Neural cell (in vitro differentiated cells): ENCODE measurements around the gene SUMO3. TPM values are rescaled to one million over a fixed set of nuclear protein-coding genes. Genes with fewer than 3 reads are reported as not detected.

Source experiments
- H2AFZ ChIP-seq: fragments of 200-600, 300-800 bp; sonication (generic), shearing (Covaris generic); 2 replicates; pipeline ENCODE4 v1.6.0; 2014; ENCODE audit warnings: low read depth, mild to moderate bottlenecking, antibody characterized with exemption, low read length, moderate library complexity
- H3F3A ChIP-seq: fragments of 200-600 bp; shearing (Covaris generic); 2 replicates; pipeline ENCODE4 v1.6.1; 2016; ENCODE audit warnings: mild to moderate bottlenecking, moderate library complexity, mixed read lengths, antibody characterized with exemption, low read length; ENCODE audit not compliant: insufficient read depth, poor library complexity, severe bottlenecking
- H3K27ac ChIP-seq: fragments of 200-600, 300-800 bp; sonication (generic), shearing (Covaris generic); 2 replicates; pipeline ENCODE4 v1.5.1; 2014; ENCODE audit warnings: mild to moderate bottlenecking, low read length, moderate library complexity
- H3K27me3 ChIP-seq: fragments of 300-800, 200-600 bp; sonication (generic), shearing (Covaris generic); 2 replicates; pipeline ENCODE4 v1.6.0; 2014; ENCODE audit warnings: mild to moderate bottlenecking, low read depth, low read length, moderate library complexity; ENCODE audit not compliant: insufficient read depth
- H3K36me3 ChIP-seq: fragments of 300-800, 200-600 bp; sonication (generic), shearing (Covaris generic); 2 replicates; pipeline ENCODE4 v1.5.1; 2014; ENCODE audit warnings: mild to moderate bottlenecking, antibody characterized with exemption, low read length, moderate library complexity; ENCODE audit not compliant: insufficient read depth
- H3K4me2 ChIP-seq: fragments of 300-800, 200-600 bp; sonication (generic), shearing (Covaris generic); 2 replicates; pipeline ENCODE4 v1.6.0; 2014; ENCODE audit warnings: mild to moderate bottlenecking, low read length
- H3K4me3 ChIP-seq: fragments of 300-800, 200-600 bp; sonication (generic), shearing (Covaris generic); 2 replicates; pipeline ENCODE4 v1.5.1; 2014; ENCODE audit warnings: mild to moderate bottlenecking, low read length, moderate library complexity
- H3K79me2 ChIP-seq: fragments of 200-600 bp; shearing (Covaris generic); replicated peaks from 2 replicates; pipeline ENCODE4 v1.6.0; 2014; ENCODE audit warnings: mild to moderate bottlenecking, low read length, moderate library complexity; ENCODE audit not compliant: insufficient read depth
- H3K9ac ChIP-seq: fragments of 300-800, 200-600 bp; sonication (generic), shearing (Covaris generic); 2 replicates; pipeline ENCODE4 v1.6.1; 2016; ENCODE audit warnings: mild to moderate bottlenecking, low read length, mixed read lengths
- H3K9me2 ChIP-seq: fragments of 200-600 bp; shearing (Covaris generic); 2 replicates; pipeline ENCODE4 v1.6.1; 2016; ENCODE audit warnings: mild to moderate bottlenecking, low read length, mixed read lengths; ENCODE audit not compliant: insufficient read depth
- H3K9me3 ChIP-seq: fragments of 200-600, 300-800 bp; sonication (generic), shearing (Covaris generic); 2 replicates; pipeline ENCODE4 v1.6.1; 2016; ENCODE audit warnings: mild to moderate bottlenecking, mixed run types, low read length, moderate library complexity, mixed read lengths
- H4K20me1 ChIP-seq: fragments of 200-600 bp; shearing (Covaris generic); 2 replicates; pipeline ENCODE4 v1.6.1; 2016; ENCODE audit warnings: mild to moderate bottlenecking, mixed run types; ENCODE audit not compliant: insufficient read depth
- CTCF ChIP-seq: fragments of 450-650 bp; IDR thresholded peaks from 2 replicates; pipeline ENCODE4 v1.5.1; 2014; ENCODE audit warnings: antibody characterized with exemption, mild to moderate bottlenecking, moderate library complexity; ENCODE audit not compliant: poor library complexity, severe bottlenecking
- EP300 ChIP-seq: fragments of 450-650 bp; conservative IDR thresholded peaks from 2 replicates; pipeline ENCODE4 v1.6.1; 2014; ENCODE audit warnings: antibody characterized with exemption, mild to moderate bottlenecking, moderate library complexity; ENCODE audit not compliant: poor library complexity, severe bottlenecking
- EZH2 ChIP-seq: fragments of 200-600, 300-800 bp; shearing (Covaris generic), sonication (generic); IDR thresholded peaks from 2 replicates; pipeline ENCODE4 v1.6.1; 2014; ENCODE audit warnings: antibody characterized with exemption, low read length, borderline replicate concordance, mild to moderate bottlenecking; ENCODE audit not compliant: insufficient read depth, poor library complexity, severe bottlenecking
- MXI1 ChIP-seq: fragments of 450-650 bp; conservative IDR thresholded peaks from 2 replicates; pipeline ENCODE4 v1.6.1; 2014; ENCODE audit warnings: antibody characterized with exemption, mild to moderate bottlenecking; ENCODE audit not compliant: poor library complexity, severe bottlenecking
- POLR2AphosphoS5 ChIP-seq: IDR thresholded peaks from 2 replicates; pipeline ENCODE4 v1.6.1; 2012
- RAD21 ChIP-seq: fragments of 450-650 bp; conservative IDR thresholded peaks from 2 replicates; pipeline ENCODE4 v1.6.1; 2014; ENCODE audit warnings: antibody characterized with exemption, mild to moderate bottlenecking, moderate library complexity
- SMC3 ChIP-seq: fragments of 450-650 bp; conservative IDR thresholded peaks from 2 replicates; pipeline ENCODE4 v1.6.1; 2014; ENCODE audit warnings: antibody characterized with exemption, mild to moderate bottlenecking, moderate library complexity; ENCODE audit not compliant: poor library complexity
- TAF1 ChIP-seq: IDR thresholded peaks from 2 replicates; pipeline ENCODE4 v1.6.1; 2012; ENCODE audit warnings: low read depth
- polyA plus RNA-seq: library from polyadenylated mRNA; depleted of rRNA; stranded (reverse); fragments of >200 nt; gene quantifications from 2 replicates; pipeline ENCODE4 v1.2.3, GENCODE V29; 2014
- TF ChIP-seq, protein P1 (sequence below): IDR thresholded peaks from 2 replicates; pipeline ENCODE4 v1.6.1; 2012; ENCODE audit warnings: borderline replicate concordance

Gene SUMO3
- polyA plus RNA-seq, 1 donor from 2014 or later = 113 TPM

GRCh38 chr21:44778094-44778493 lies 39.8 kb downstream of the SUMO3 start:
- Histone ChIP-seq H3K9me3 (no peaks in the 10 kb centered on the region), H3K9me2 (no peaks in the 10 kb centered on the region), H3F3A (no peaks in the 10 kb centered on the region), H3K27ac (no peak overlapping the region), H3K4me2 (no peak overlapping the region), H3K36me3 (no peaks in the 10 kb centered on the region), H3K4me3 (no peak overlapping the region), H3K79me2 (no peaks in the 10 kb centered on the region), H3K27me3 (no peaks in the 10 kb centered on the region), H2AFZ (no peak overlapping the region), H4K20me1 (no peaks in the 10 kb centered on the region), H3K9ac (no peak overlapping the region)
- TF ChIP-seq SMC3 = no peak
- no peak for TF ChIP-seq EP300
- TF ChIP-seq, protein P1, sequence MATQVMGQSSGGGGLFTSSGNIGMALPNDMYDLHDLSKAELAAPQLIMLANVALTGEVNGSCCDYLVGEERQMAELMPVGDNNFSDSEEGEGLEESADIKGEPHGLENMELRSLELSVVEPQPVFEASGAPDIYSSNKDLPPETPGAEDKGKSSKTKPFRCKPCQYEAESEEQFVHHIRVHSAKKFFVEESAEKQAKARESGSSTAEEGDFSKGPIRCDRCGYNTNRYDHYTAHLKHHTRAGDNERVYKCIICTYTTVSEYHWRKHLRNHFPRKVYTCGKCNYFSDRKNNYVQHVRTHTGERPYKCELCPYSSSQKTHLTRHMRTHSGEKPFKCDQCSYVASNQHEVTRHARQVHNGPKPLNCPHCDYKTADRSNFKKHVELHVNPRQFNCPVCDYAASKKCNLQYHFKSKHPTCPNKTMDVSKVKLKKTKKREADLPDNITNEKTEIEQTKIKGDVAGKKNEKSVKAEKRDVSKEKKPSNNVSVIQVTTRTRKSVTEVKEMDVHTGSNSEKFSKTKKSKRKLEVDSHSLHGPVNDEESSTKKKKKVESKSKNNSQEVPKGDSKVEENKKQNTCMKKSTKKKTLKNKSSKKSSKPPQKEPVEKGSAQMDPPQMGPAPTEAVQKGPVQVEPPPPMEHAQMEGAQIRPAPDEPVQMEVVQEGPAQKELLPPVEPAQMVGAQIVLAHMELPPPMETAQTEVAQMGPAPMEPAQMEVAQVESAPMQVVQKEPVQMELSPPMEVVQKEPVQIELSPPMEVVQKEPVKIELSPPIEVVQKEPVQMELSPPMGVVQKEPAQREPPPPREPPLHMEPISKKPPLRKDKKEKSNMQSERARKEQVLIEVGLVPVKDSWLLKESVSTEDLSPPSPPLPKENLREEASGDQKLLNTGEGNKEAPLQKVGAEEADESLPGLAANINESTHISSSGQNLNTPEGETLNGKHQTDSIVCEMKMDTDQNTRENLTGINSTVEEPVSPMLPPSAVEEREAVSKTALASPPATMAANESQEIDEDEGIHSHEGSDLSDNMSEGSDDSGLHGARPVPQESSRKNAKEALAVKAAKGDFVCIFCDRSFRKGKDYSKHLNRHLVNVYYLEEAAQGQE = no peak
- TF ChIP-seq MXI1 = no peak
- TF ChIP-seq RAD21 = no peak
- TF ChIP-seq CTCF = no peak
- TF ChIP-seq TAF1 = no peak
- no peak for TF ChIP-seq POLR2AphosphoS5
- no peak for TF ChIP-seq EZH2

- no peak overlapping the region for H3K4me2 ChIP-seq
- no peaks in the 10 kb centered on the region for H3K27me3 ChIP-seq
- no peaks in the 10 kb centered on the region for H3K36me3 ChIP-seq
- TF ChIP-seq SMC3 (no peak), MXI1 (no peak), TAF1 (no peak), RAD21 (no peak), CTCF (no peak), EZH2 (no peak), EP300 (no peak)
- TF ChIP-seq, protein P1 = no peak
- no peaks in the 10 kb centered on the region for H3K79me2 ChIP-seq
- H3F3A ChIP-seq = no peaks in the 10 kb centered on the region
- H3K27ac ChIP-seq = no peak overlapping the region
- no peaks in the 10 kb centered on the region for H3K9me2 ChIP-seq
- H3K9me3 ChIP-seq = no peaks in the 10 kb centered on the region
- H2AFZ ChIP-seq = no peak overlapping the region
- H3K4me3 ChIP-seq = no peak overlapping the region
- H3K9ac ChIP-seq = no peak overlapping the region
- H4K20me1 ChIP-seq = no peaks in the 10 kb centered on the region
These were observed 42.9 kb downstream of the SUMO3 start for GRCh38 chr21:44774972-44775371.
